Forelimb muscle (tissue), 1 donor: ENCODE measurements around the gene MTFR1L. TPM values are rescaled to one million over a fixed set of nuclear protein-coding genes. Genes with fewer than 3 reads are reported as not detected.

Source experiments
- DNase-seq: peaks from one replicate; pipeline ENCODE4 v3.0.0-alpha.2; 2013; ENCODE audit warnings: low read depth
- polyA plus RNA-seq: library from polyadenylated mRNA; unstranded; fragments of 120-200 nt; gene quantifications from one replicate; pipeline ENCODE4 v1.2.1, GENCODE V29; 2013; ENCODE audit not compliant: insufficient read length

The MTFR1L gene
- 69.7 TPM for polyA plus RNA-seq

DNA sequence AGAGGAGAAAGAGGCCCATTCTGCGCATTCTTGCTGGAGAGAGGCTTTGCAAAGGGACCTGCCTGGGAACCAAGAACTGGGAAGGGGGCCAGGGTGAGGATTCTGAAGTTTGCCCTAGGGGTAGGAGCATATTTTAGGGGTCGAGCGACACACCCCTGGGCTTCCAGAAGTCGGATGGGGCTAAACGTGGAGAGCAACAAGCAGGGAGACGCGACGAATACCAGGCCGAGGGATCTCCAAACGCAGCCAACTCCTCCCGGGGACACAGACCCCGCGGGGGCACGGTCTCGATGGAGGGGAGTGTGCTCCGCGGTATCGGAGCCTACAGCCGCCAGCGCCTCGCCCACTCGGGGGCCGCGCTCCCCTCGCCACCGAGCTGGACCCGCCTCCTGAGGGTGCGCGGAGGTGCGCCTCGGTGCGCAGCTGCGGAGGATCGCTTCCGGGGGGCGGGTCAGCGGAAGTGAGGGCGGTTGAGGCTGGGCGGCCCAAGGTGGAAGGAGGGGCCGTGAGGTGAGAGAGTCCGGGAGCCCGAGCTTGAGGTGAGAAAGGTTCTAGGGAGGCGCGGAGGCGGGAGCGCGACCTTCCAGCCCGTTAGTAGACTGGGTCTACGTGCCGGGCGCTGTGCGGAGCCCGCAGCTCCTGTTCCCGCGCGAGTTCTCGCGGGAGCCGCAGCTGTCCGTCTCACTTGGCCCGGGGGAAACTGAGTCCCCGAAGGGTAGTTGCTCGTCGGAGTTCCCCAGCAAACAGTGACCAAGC lies at the start of gene MTFR1L:
MTFR1L (plus strand) TSS at position 464 of the 756 bp plus-strand sequence. CDS start 3,151 bp downstream, outside the sequence.
- no peak for DNase-seq

DNA sequence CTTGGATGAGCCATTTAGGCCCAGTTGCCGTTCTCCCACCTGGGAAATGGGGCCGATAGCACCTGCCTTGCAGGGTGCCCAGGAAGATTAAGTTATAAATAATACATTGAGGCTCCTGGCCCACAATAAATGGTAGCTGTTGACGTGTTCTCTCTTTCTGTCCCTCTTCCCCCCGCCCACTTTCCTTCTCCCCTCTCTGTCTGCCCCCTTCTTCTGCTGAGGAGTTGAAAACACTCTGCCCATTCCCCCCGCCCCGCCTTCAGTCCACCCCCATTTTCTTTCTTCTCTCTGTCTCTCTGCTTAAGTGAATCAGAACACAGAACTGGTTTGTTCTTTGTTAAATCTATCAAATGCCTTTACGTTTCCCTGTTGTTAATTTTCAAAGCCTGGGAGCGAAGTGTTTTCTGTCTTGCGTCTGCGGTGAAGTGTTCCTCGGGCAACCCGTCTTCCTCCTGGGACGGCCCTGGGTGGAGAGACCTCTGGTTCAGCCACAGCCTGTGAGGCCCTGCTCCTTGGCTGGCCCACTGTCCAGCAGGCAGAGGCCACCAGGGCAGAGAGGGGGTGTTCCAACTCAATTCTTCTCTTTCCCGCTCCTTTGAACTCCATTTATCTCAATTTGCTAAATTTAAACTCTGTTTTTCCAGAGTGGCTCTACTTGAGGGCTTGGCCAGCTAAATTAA lies 49.1 kb upstream of the MTFR1L start:
- no peak for DNase-seq

DNA sequence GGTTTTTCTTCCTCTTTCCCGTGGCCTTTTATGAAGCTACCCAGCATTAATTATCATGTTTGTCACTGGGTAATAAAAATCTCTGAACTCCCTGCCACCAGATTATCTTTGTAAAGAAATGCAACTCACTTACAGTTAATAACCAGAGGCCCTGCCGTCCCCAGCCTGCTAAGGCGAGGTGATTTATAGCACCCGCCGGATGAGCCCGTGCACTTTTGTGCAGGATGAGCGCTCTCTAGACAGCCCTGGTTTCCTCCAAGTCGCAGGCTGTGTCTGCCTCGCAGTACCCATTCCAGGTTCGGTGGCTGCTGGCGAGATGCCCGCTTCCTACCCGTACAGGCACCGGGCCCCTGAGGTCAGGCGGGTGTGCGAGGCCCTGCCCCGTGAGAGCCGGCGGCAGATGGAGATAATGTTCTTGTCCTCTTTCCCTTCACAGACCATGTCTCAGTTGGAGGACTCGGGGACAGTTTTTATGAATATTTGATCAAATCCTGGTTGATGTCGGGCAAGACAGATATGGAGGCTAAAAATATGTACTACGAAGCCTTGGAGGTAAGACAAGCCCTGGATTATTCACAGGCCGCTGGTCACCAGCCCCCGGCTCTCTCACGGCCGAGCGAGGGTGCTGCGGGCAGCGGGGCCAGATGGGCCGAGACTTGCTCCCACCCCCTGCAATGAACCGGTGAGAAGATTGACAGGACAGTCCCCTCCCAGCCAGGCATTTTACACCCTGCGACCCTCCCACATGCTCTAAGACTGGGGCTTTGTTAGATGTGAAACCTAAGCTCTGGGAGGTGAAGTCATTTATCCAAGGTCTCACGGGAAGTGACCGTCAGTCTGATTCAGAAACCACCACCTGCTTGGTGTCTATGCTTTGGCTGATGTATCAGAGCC lies 48.3 kb upstream of the MTFR1L start:
- no peak for DNase-seq

DNA sequence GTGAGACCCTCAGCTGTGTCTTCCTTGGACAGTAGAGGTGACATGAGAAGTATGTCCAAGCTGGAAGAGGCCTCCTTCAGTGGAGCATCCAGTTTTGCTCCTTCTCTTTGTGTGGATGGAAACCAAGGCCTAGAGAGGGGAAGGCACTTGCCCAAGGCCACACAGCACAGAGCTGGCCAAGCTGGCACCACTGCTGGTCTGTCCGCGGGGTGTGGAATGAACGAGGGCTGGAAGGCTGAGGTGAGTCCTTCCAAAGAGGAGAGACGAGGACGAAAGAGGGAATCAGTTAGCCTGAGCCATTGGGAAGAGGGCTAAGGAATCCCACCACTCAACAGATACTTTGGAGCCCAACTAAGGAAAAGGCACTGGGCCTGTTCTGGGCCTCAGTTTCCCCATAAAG lies 47.6 kb upstream of the MTFR1L start:
- no peak for DNase-seq

DNA sequence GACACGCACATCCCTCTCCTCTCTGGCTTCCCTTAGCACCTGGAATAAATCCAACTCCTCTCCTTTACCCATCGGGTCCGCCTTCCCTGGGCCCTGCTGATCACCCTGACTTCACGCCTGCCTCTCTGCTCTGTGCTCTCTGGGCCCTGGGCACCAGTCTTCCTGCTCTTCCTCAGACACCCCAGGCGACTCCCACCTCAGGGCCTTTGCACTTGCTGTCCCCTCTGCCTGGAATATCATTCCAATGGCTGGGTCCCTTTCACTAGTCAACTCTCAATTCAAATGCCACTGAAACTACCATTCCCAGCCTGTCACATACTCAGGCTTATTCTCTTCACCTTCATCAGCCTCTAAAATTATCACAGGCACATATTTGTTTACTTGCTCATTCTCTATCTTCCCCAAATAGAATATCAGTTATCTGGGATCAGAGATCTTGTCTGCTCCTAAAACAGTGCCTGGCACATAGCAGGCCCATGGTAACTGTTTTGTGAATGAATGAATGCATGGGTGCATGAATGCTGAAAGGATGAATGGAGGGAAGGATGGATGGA lies 47.0 kb upstream of the MTFR1L start:
- no peak for DNase-seq

DNA sequence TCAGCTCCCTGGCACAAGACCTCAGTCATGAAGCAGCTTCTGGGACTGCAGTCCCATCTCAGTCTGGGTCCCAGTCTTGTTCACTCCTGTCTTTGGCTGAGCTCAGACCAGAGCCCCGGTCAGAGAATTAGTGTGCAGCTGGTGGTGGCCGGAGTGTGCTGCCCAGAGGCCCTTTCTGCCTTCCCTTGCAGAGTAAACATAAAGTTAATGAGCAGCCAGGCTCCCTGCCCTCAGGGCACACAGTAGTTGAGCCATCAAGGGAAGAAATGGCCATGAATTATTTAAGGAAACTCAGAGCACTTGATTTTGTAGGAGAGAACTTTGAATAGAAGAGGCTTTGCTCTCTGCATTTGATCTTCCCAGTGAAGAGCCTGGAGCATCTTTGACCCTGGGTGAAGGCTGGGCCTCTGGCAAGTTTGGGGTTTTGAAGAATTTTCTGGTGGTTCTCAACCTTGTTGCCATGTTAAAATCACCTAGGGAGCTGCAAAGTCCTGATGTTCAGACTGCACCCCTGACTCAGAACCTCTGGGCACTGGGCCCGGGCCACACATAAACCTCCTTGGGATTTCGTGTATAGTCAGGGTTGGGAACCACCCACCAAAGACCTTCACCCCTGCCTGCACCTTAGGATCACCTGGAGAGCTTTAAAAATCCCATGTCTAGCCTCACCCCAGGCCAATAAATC lies 46.2 kb upstream of the MTFR1L start:
- no peak for DNase-seq

DNA sequence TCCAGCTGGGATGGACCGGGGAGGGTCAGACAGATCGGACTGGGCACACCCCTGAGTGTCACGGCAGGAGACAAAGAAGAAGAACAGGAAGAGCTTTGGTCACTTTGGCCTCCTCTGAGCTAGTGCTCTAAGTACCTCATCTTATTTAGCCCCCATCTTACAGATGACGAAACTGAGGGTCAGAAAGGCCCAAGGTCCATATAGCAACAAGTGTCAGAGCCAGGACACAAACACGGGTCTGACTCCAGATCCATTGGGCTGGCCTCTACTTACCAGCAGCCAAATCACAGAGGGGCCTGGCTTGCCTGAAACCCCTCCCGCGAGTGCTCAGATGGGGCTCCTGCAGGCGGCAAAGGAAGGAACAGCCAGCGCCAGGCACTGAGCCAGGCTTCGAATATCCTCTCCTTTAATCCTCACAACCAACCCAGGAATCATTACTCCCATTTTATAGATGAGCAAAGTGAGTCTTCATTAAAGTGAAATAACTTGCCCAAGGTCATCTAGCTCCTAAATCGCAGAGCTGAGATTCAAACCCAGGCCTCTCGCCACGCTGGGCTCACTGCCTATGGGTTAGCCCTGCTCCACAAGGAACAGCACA lies 45.4 kb upstream of the MTFR1L start:
- no peak for DNase-seq

DNA sequence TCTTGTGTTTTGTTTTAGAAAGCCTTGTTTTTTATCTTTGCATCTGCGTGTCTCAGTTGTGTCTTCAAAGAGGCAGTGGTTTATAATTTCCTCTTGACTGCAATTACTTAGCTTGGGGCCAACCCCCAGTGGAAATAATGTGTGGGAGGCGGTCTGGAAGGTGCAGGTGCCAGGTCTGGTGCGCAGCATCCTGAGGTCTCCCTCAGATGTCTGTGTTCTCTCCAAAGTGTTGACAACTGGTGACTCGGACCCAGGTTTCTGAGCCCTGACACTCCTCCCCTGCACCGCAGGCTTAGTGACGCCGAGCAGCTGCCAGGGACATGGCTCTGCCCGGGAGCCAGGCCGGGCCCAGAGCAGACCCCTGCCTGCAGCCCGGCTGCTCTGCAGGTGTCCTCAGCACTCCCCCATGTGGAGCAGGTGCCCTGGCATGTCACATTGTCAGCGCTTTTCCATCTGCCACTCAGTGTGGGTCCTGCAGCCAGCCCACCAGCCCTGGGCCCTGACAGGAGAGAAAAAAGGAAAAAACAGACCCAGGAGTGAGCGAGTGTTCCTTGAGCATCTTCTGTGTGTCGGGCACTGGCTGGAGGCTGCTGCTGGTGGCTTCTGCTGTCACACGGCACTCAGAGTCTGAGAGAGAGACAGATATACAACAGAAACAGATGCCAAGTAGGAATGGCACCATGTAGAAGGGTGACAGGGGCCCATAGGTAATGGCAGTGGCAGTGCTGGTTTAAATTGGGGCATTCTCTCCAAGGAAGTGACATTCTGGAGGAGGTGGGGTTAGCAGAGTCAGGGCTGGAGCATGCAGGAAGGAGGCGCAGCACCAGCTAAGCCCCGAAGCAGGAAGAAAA lies 44.6 kb upstream of the MTFR1L start:
- DNase-seq, result no peak

DNA sequence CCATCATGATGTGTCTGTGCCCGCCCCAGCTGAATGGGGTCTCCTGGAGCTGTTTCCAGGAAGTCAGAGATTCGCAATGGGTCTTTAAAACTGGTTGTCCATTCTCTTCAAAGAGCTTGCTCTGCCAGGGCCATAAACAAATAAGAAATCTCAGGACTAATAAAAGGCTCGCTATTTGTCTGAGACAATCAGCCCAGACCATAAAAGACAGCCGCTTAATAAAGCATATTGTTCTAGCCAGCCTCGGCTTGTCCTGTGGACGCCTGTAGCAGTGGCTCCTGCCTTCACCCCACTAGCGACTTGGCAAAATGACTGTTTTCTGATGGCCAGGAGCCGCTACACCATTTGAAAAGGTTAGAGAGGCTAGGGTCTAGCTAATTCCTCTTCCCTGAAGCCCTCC lies 40.4 kb upstream of the MTFR1L start:
- no peak for DNase-seq

DNA sequence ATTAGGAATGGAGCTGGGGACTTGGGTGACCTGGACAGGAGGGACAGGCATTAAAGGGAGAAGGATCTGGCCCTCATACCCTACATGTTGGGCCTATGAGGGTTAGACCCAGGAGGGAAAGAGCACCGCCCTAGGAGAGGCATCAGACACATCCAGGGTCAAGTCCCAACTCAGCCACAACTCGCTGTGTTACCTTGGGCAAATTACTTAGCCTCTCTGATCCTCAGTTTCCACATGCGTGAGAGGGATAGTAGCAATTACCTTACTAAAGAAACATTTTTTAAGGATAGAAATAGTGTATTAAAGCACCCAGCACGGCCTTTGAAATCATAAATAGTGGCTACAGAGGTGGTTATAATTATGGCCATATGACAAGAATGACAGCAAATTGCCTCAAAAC lies 39.9 kb upstream of the MTFR1L start:
- DNase-seq, result no peak

DNA sequence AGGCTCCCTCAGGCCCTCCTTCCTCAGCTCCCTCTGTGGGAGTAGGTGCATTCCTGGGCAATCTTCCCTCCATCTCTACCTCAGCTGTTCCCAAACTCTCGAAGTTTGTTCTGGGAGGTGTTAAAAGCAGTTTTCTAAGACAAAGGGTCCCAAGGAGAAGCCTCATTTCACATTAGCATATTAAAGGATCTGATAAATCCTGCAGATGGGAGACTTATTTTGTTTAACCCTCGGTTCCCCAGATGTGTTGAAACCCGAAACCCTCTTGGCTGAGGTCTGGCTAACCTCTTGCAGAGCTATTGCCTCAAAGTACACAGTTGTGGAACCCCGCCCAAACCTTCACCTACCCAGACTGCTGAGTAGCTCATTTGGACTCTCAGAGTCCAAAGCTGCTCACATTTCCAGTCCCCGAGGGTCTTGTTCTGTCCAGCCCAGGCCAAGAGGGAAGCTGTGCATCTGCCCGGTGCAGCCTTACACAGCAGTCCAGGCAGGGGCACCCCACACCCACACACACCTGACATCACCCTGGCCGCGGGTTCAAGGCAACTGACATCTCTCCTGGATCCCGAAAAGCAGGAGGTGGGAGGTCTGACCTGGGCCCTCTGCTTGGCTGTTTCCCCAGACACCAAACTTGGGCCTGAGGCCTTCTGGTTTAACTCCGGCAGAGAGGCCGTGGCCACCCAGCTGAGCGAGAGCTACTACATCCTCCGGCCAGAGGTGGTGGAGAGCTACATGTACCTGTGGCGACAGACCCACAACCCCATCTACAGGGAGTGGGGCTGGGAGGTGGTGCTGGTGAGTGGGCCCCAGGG lies 39.2 kb upstream of the MTFR1L start:
- no peak for DNase-seq

DNA sequence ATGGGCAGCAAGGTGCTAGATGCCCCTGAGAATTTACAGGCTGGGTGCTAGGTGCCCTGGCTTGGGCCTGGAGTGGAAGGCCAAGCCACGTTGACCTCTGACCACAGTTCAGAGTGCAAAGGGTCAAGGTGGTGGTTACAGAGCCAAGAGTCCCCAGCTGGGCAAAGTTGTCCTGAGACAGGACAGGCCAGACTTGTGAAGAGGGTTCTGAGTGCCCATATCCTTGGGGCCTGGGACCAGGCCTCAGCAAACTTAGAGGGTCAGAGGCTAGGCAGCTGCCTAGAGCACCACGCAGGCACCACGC lies 38.7 kb upstream of the MTFR1L start:
- no peak for DNase-seq

DNA sequence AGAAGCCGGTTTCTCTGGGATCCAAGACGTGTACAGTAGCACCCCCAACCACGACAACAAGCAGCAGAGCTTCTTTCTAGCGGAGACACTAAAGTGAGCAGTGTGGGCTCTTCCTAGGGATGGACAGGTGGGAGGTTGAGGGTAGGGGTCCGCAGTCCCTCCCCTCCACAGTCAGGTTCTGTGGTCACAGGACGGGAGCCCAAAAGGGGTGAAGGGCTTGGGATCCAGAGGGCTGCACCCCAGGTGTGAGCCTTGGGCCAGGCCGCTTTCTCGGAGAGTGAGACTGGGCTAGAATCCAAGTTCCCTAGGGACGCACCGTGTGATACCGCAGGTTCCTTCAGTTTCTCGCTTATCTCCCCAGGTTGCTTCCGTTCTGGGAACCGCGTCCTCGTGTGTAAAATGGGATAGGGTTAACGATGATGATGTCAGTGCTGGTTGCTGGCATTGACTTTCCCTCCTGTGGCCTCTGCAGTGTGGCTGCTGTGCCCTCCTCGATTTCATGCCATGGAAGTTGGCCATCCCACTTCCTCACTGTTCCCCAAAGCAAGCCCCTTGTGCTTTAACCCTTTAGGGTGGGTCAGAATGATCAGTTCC lies 37.0 kb upstream of the MTFR1L start:
- no peak for DNase-seq

DNA sequence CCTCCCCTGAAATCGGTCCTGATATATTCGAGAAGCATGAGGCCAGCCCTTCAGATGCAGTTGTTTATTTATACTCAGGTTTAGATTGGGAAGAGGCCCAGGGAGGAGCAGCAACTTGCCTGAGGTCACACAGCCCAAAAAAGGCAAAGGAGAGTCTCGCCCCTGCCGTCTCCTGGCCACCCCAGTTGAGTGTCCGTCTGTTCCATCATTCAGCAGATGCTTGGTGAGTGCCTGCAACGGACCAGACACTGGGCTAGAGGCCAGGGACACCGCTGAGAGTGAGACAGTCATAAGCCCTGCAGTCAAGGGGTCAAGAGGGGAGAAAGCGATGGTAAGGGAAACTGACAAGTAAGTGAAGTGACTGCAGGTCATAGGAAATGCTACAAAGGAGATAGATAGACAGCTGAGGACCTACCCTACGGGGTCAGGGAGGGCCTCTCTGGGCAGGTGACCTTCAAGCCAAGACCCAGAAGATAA lies 35.1 kb upstream of the MTFR1L start:
- no peak for DNase-seq

DNA sequence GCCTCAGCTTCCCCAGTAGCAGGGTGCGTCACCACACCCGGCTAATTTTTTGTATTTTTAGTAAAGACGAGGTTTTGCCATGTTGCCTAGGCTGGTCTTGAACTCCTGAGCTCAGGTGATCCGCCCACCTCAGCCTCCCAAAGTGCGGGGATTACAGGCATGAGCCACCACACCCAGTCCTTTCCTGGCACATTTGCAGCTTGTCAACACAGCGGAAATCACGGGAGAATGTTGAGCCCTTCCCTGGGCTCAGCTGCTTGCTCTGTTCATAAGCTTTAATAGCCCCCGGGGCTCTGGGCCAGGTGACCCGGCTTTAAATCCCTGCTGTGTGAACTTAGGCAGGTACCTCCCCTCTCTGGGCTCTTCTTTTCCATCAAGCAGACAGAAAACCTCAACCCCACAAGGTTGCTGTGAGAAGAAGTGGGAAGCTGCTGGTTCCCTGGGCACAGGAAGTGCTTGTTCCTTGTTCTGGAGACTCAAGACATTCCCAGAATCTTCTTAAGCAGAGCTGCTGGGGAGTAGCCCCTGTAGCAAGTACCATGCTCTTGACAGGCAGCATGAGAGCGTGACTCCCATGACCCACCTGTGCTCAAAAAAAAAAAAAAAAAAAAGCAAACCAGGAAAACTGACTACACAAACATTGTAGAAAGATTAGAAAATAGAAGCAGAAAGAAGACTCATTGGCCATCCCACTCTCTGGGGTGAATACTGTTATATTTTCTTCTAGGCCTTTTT lies 34.3 kb upstream of the MTFR1L start:
- DNase-seq, result no peak

DNA sequence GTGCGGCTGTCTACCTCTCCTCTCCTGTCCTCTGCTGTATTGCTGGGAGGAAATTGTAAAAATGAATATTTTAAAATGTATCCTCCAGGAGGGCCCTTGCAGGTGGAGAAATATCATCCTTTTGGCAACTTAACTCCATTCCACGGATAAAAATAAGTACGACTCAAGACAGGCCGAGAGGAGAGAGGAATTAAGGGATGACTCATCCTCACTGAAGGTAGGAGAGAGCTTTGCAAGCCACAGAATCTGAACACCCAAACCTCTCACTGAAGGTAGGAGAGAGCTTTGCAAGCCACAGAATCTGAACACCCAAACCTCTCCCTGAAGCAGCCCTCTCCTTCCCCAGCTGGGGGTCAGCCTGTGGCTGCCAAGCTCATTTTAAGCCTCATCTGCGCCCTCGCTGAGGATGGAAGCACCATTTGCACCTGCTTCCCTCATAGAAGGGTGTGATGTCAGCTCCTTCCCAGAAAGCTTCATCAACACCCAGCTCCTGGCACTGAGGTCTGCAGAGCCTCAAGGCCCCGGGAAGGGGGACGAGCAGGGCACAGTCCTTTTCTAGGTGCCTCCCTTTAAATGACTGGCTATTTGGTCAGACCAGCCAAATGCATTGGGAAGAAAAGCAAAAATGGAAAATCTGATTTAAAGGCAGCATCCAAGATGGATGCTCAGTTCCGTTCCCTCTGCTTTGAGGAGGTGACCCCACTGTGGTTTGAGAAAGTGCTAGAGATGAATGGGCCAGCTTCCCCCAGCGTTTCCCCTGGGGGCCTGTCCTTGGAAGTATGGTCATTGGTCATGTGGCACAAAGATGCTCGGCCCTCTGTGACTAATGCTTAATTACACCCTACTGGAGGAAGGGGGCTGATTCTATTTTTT lies 32.6 kb upstream of the MTFR1L start:
- no peak for DNase-seq

DNA sequence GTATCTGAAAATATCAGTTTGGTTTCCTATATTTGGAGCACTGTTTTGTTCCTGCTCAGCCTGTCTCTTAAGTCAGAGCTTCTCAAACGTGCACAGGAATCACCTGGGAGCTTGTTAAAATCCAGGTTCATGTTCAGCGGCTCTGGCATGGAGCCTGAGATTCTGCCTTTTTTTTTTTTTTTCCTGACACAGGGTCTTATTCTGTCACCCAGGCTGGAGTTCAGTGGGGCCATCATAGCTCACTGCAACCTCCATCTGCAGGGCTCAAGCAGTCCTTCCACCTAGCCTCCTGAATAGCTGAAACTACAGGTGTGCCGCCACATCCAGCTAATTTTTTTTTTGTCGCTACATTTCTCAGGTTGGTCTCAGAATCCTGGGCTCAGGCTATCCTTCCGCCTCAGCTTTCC lies 32.0 kb upstream of the MTFR1L start:
- DNase-seq, result no peak
